CD4-positive, alpha-beta T cell (primary cell): ENCODE measurements around the gene ZNF469. TPM values are rescaled to one million over a fixed set of nuclear protein-coding genes. Genes with fewer than 3 reads are reported as not detected.

Source experiments
- ATAC-seq: fragments of 200-7000 bp; cut with Tn5 transposase; one replicate; pipeline ENCODE4 v1.10.0; 2022; ENCODE audit warnings: mild to moderate bottlenecking; ENCODE audit not compliant: poor library complexity
- CTCF ChIA-PET: fragments of 350-600 bp; sonication (Branson Sonifier 250); formaldehyde crosslinking; loops from one replicate; lab custom pipeline; 2021; ENCODE audit warnings: antibody characterized with exemption, inconsistent platforms; lab: Charles Lee
- POLR2A ChIA-PET: fragments of 350-600 bp; sonication (Branson Sonifier 250); formaldehyde crosslinking; loops from one replicate; lab custom pipeline; 2021; ENCODE audit warnings: antibody characterized with exemption, inconsistent platforms; lab: Charles Lee
- DNase-seq, 14 experiments: peaks; one replicate each; pipeline ENCODE4 v3.0.0-alpha.2; 2013 to 2020; ENCODE audit warnings: mixed read lengths in 2 of 14
- H3K27ac ChIP-seq, 2 donors: one replicate each; pipeline versions ENCODE4 v1.5.1 to v1.7.0; 2013; ENCODE audit warnings: low read length in 2 of 2, low read depth in 1 of 2, mild to moderate bottlenecking in 1 of 2
- H3K27me3 ChIP-seq, 2 experiments: 1 replicate in 1 of 2; 2 replicates in 1 of 2; pipeline versions ENCODE4 v1.6.1 to v1.7.0; 2013; ENCODE audit warnings: low read length in 2 of 2, control low read depth in 1 of 2, mild to moderate bottlenecking in 1 of 2, moderate library complexity in 1 of 2; ENCODE audit not compliant: insufficient read depth in 2 of 2, control insufficient read depth in 1 of 2
- H3K36me3 ChIP-seq: one replicate; pipeline ENCODE4 v1.6.1; 2013; ENCODE audit warnings: low read length, control low read depth; ENCODE audit not compliant: insufficient read depth
- H3K4me1 ChIP-seq: one replicate; pipeline ENCODE4 v1.6.1; 2013; ENCODE audit warnings: low read length, control low read depth; ENCODE audit not compliant: insufficient read depth
- H3K4me3 ChIP-seq: one replicate; pipeline ENCODE4 v1.5.1; 2013; ENCODE audit warnings: mild to moderate bottlenecking, low read length, moderate library complexity
- H3K9me3 ChIP-seq, 2 experiments: 1 replicate in 1 of 2; 2 replicates in 1 of 2; pipeline versions ENCODE4 v1.6.1 to v1.7.0; 2013; ENCODE audit warnings: low read length in 2 of 2, mild to moderate bottlenecking in 2 of 2, control low read depth in 1 of 2, moderate library complexity in 1 of 2; ENCODE audit not compliant: control insufficient read depth in 1 of 2, insufficient read depth in 1 of 2
- H3K27ac Mint-ChIP-seq: one replicate; pipeline ENCODE4 v1.8.0; 2020; ENCODE audit warnings: mixed read lengths
- H3K27me3 Mint-ChIP-seq: one replicate; pipeline ENCODE4 v1.8.0; 2021; ENCODE audit warnings: mixed read lengths
- H3K36me3 Mint-ChIP-seq: one replicate; pipeline ENCODE4 v1.8.0; 2021; ENCODE audit warnings: low read depth, mixed read lengths
- H3K4me1 Mint-ChIP-seq: one replicate; pipeline ENCODE4 v1.8.0; 2021; ENCODE audit warnings: low read depth, mixed read lengths
- H3K4me3 Mint-ChIP-seq: one replicate; pipeline ENCODE4 v1.8.0; 2020; ENCODE audit warnings: mild to moderate bottlenecking, mixed read lengths
- H3K9me3 Mint-ChIP-seq: one replicate; pipeline ENCODE4 v1.8.0; 2020; ENCODE audit warnings: mixed read lengths
- intact Hi-C, 2 experiments: fragments of 100-400 bp; cut with DNase I in 1 of 2; cut with micrococcal nuclease in 1 of 2; formaldehyde crosslinking; loops; one replicate each; pipeline versions ENCODE4 v1.15.1 to v1.9.0; 2023 to 2025; cut with DNase I, micrococcal nuclease
- total RNA-seq, 174 experiments: library from RNA in 2 of 174; stranded (reverse) in 2 of 174; gene quantifications; one replicate each; pipeline ENCODE4 v1.2.3 and lab custom pipeline; 2021 to 2026
- TF ChIP-seq, protein P1 (sequence below): fragments of 200-600 bp; IDR thresholded peaks from one replicate; pipeline ENCODE4 v1.8.0; 2022; ENCODE audit warnings: antibody characterized with exemption, mild to moderate bottlenecking

Gene ZNF469
- total RNA-seq, 2 experiments from 2014 or later: 0.74 to 0.75 TPM

DNA sequence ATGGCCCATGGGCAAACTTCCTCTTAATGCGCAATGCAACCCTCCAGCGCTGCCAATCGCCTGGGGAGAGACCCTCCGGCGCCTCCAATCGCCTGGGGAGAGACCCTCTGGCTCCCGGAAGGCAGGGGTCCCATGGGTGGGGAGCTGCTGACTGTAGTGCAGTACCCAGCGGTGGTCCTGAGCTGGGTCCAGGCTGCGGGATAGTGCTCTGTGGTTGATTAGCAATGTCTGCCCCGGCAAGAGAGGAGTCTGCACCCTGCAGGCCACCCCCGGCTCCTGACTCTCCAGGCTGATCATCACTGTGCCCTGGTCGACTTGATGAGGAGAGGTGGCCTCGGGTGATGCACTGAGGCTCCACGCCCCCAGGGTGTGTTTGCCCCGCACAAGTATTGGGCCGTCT lies 44.6 kb upstream of the ZNF469 start:
- ChIA-PET POLR2A (no interaction called here), CTCF (no interaction called here)
- peaks cover 7% of the 10 kb centered on the region for H3K4me1 Mint-ChIP-seq
- H3K27ac ChIP-seq: no peak overlapping the region
- no peaks in the 10 kb centered on the region for H3K27me3 ChIP-seq
- TF ChIP-seq, protein P1, sequence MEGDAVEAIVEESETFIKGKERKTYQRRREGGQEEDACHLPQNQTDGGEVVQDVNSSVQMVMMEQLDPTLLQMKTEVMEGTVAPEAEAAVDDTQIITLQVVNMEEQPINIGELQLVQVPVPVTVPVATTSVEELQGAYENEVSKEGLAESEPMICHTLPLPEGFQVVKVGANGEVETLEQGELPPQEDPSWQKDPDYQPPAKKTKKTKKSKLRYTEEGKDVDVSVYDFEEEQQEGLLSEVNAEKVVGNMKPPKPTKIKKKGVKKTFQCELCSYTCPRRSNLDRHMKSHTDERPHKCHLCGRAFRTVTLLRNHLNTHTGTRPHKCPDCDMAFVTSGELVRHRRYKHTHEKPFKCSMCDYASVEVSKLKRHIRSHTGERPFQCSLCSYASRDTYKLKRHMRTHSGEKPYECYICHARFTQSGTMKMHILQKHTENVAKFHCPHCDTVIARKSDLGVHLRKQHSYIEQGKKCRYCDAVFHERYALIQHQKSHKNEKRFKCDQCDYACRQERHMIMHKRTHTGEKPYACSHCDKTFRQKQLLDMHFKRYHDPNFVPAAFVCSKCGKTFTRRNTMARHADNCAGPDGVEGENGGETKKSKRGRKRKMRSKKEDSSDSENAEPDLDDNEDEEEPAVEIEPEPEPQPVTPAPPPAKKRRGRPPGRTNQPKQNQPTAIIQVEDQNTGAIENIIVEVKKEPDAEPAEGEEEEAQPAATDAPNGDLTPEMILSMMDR: no peak
- H3K36me3 ChIP-seq: no peaks in the 10 kb centered on the region
- DNase-seq (no peak), ATAC-seq (no peak)
- no peaks in the 10 kb centered on the region for H3K9me3 Mint-ChIP-seq
- no peaks in the 10 kb centered on the region for H3K36me3 Mint-ChIP-seq
- peaks cover 13% of the 10 kb centered on the region for H3K27me3 Mint-ChIP-seq
- H3K4me3 Mint-ChIP-seq: no peak overlapping the region
- no peak overlapping the region for H3K4me3 ChIP-seq
- H3K27ac Mint-ChIP-seq: no peak overlapping the region
- H3K9me3 ChIP-seq: peaks cover 0 to 25% of the 10 kb centered on the region in 2 experiments
- intact Hi-C loops: no loop called here
- peaks cover 4% of the 10 kb centered on the region for H3K4me1 ChIP-seq

DNA sequence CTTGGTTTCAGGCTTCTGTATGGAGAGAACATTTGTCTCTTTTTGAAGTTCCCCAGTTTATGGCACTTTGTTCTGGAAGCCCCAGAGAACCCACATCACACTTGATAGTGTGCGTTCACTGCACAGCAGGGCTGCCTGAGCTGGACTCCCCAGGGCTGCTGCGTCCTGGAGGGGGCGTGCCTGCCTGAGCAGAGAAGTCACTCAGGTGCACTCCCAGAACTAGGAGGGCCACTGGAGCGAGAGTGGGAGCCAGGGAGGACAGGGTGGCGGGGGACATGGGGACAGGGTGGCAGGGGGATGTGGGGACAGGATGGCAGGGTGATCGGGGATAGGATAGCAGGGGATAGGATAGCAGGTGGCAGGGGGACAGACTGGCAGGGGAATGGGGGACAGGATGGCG lies 43.9 kb upstream of the ZNF469 start:
- intact Hi-C loops: no loop called here
- H3K27ac ChIP-seq: no peak overlapping the region
- H3K4me3 ChIP-seq: no peak overlapping the region
- peaks cover 8% of the 10 kb centered on the region for H3K27me3 Mint-ChIP-seq
- H3K9me3 Mint-ChIP-seq: no peaks in the 10 kb centered on the region
- H3K4me3 Mint-ChIP-seq: no peak overlapping the region
- ChIA-PET CTCF (no interaction called here), POLR2A (no interaction called here)
- H3K36me3 ChIP-seq: no peaks in the 10 kb centered on the region
- no peak overlapping the region for H3K27ac Mint-ChIP-seq
- DNase-seq: no peak
- H3K4me1 Mint-ChIP-seq: peaks cover 2% of the 10 kb centered on the region
- H3K9me3 ChIP-seq: peaks cover 0 to 24% of the 10 kb centered on the region in 2 experiments
- no peaks in the 10 kb centered on the region for H3K27me3 ChIP-seq
- TF ChIP-seq, protein P1: no peak
- no peaks in the 10 kb centered on the region for H3K4me1 ChIP-seq
- no peak for ATAC-seq
- no peaks in the 10 kb centered on the region for H3K36me3 Mint-ChIP-seq

DNA sequence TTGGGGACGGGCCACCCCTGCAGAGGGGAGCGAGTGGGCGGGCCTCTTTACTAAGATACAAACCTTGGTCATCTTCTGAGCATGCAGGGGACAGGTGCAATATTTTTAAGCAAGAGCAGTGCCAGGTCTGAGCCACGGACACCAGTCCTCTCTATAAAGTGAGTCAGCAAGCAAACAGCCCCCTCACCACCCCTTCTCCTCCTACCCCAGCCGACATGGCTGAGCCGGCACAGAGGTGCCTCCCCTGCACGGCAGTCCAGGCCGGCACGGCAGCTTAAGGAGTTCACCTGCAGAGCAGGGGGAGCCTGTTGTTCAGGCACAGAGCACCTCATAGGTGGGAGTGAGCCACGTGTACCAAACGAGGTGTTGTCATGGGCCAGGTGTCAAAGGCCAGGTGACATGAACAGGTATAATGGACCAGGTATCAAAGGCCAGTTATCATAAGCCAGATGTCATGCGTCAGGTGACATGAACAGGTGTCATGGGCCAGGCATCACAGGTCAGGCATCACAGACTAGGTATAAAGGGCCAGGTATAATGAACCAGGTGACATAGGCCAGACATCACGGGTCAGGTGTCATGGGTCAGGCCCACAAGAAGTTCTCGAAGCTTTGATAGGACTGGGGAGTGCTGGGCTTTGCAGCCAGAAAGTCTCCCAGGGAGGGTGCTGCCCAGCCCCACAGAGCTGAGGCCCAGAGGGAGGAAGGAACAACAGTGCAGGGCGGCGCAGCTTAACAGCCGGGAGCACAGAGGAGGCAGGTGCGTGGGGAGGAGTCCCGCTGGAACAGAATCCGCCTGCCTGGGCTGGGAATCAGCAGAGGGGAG lies 42.6 kb upstream of the ZNF469 start:
- ATAC-seq (no peak), DNase-seq (no peak)
- Mint-ChIP-seq H3K27me3 (no peaks in the 10 kb centered on the region), H3K4me1 (no peaks in the 10 kb centered on the region), H3K4me3 (no peak overlapping the region), H3K36me3 (no peaks in the 10 kb centered on the region), H3K9me3 (no peaks in the 10 kb centered on the region), H3K27ac (no peak overlapping the region)
- H3K27ac ChIP-seq: no peak overlapping the region
- H3K4me1 ChIP-seq: no peaks in the 10 kb centered on the region
- intact Hi-C loops: no loop called here
- POLR2A ChIA-PET: no interaction called here
- H3K4me3 ChIP-seq: no peak overlapping the region
- TF ChIP-seq, protein P1: no peak
- no peaks in the 10 kb centered on the region for H3K36me3 ChIP-seq
- peaks cover 0 to 24% of the 10 kb centered on the region in 2 experiments for H3K9me3 ChIP-seq
- H3K27me3 ChIP-seq: no peaks in the 10 kb centered on the region
- CTCF ChIA-PET: no interaction called here
